ENCODE data around the gene ANKRD29. TPM values are rescaled to one million over a fixed set of nuclear protein-coding genes. Genes with fewer than 3 reads are reported as not detected.

ANKRD29 gene
- total and polyA plus RNA-seq, 9 of the 15 experiments (the other 6 are each of a cell fraction or from before 2014, with no cell fraction given): 0.36 TPM; not detected in 8

- 0 out of 2 replicates have a peak, but pooled peaks have one; percentile 37 for TF ChIP-seq ELK3 (CRISPR knock-in tag; IDR thresholded peaks at IDR 0.05)
- TF ChIP-seq POLR3A (IDR thresholded peaks at IDR 0.05; ENCODE audit: borderline replicate concordance, extremely low read depth, insufficient read depth, insufficient read length): no peak
- TF ChIP-seq ZNF133 (CRISPR knock-in tag; IDR thresholded peaks at IDR 0.05): 0 out of 2 replicates have a peak, but pooled peaks have one; percentile 50
- no peak for TF ChIP-seq ZNF184 (CRISPR knock-in tag; IDR thresholded peaks at IDR 0.05)
- no peak for TF ChIP-seq ZNF280A (IDR thresholded peaks at IDR 0.05; ENCODE audit: low read depth, partially characterized antibody)
- TF ChIP-seq TRIM25 (IDR thresholded peaks at IDR 0.05; ENCODE audit: borderline replicate concordance): no peak
- TF ChIP-seq ID3 (CRISPR knock-in tag; IDR thresholded peaks at IDR 0.05): no peak
- TF ChIP-seq ID3 (tag; IDR thresholded peaks at IDR 0.05): 0 out of 2 replicates have a peak, but pooled peaks have one; percentile 13
- no peak for TF ChIP-seq JUN (IDR thresholded peaks at IDR 0.05; ENCODE audit: borderline replicate concordance, low read depth, low read length)
- no peak for TF ChIP-seq JUN (CRISPR knock-in tag; IDR thresholded peaks at IDR 0.05; ENCODE audit: borderline replicate concordance)
- TF ChIP-seq ZNF583 (CRISPR knock-in tag; IDR thresholded peaks at IDR 0.05): 0 out of 2 replicates have a peak, but pooled peaks have one; percentile 49
- TF ChIP-seq FOXA3 (CRISPR knock-in tag; conservative IDR thresholded peaks at IDR 0.05 in 1 of 2, IDR thresholded peaks at IDR 0.05 in 1 of 2): 0 out of 4 replicates have a peak, but pooled peaks of 1 of the 2 experiments have one; percentile 22
- TF ChIP-seq KLF6 (CRISPR knock-in tag; IDR thresholded peaks at IDR 0.05; ENCODE audit: borderline replicate concordance): 0 out of 2 replicates have a peak, but pooled peaks have one; percentile 47
- TF ChIP-seq DEAF1 (CRISPR knock-in tag; IDR thresholded peaks at IDR 0.05): 0 out of 2 replicates have a peak, but pooled peaks have one; percentile 31
- TF ChIP-seq ZNF143 (CRISPR knock-in tag; IDR thresholded peaks at IDR 0.05): 0 out of 2 replicates have a peak, but pooled peaks have one; percentile 49
- no peak for TF ChIP-seq PKNOX1 (IDR thresholded peaks at IDR 0.05)
- TF ChIP-seq DNMT1 (IDR thresholded peaks at IDR 0.05): no peak
- no peak for TF ChIP-seq TAF15 (IDR thresholded peaks at IDR 0.05; ENCODE audit: low read depth, low read length)
- TF ChIP-seq ZNF232 (CRISPR knock-in tag; IDR thresholded peaks at IDR 0.05): peak; percentile 38; the same call in 1 of the 2 replicates
- no peak for TF ChIP-seq DDX20 (tag; IDR thresholded peaks at IDR 0.05; ENCODE audit: low read depth)
- no peak for TF ChIP-seq ATF1 (CRISPR knock-in tag; IDR thresholded peaks at IDR 0.05)
- no peak for TF ChIP-seq ATF1 (tag; IDR thresholded peaks at IDR 0.05)
These were observed 76.8 kb downstream of the ANKRD29 start (continued) for GRCh38 chr18:23585897-23586248.
